ENCODE data around the gene JMY.
"Not testable (repeated sequence)": the region's sequence is repeated elsewhere in the genome, so short reads cannot be mapped to it uniquely, and the experiment has no call there.

Gene JMY

DNA sequence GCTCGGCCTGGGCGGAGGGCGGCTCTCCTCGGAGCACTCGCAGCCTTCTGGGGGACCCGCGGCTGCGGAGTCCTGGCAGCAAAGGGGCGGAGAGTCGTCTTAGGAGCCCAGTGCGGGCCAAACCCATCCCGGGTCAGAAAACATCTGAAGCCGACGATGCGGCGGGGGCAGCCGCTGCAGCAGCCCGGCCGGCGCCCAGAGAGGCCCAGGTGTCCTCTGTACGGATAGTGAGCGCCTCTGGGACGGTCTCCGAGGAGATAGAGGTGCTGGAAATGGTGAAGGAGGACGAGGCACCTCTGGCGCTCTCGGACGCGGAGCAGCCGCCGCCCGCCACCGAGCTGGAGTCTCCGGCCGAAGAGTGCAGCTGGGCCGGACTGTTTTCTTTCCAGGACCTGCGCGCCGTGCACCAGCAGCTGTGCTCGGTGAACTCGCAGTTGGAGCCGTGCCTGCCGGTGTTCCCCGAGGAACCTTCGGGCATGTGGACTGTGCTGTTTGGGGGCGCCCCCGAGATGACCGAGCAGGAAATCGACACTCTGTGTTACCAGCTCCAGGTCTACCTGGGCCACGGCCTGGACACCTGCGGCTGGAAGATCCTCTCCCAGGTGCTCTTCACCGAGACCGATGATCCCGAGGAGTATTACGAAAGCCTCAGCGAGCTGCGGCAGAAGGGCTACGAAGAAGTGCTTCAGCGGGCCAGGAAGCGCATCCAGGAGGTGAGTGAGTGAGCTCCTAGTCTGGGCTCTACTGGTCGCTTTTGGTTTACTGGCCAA lies 1.2 kb downstream of the JMY start:
- peak in 1 of 2 donors; percentile 9 for DNase-seq (ENCODE audit: low read depth in 2 of 2)

DNA sequence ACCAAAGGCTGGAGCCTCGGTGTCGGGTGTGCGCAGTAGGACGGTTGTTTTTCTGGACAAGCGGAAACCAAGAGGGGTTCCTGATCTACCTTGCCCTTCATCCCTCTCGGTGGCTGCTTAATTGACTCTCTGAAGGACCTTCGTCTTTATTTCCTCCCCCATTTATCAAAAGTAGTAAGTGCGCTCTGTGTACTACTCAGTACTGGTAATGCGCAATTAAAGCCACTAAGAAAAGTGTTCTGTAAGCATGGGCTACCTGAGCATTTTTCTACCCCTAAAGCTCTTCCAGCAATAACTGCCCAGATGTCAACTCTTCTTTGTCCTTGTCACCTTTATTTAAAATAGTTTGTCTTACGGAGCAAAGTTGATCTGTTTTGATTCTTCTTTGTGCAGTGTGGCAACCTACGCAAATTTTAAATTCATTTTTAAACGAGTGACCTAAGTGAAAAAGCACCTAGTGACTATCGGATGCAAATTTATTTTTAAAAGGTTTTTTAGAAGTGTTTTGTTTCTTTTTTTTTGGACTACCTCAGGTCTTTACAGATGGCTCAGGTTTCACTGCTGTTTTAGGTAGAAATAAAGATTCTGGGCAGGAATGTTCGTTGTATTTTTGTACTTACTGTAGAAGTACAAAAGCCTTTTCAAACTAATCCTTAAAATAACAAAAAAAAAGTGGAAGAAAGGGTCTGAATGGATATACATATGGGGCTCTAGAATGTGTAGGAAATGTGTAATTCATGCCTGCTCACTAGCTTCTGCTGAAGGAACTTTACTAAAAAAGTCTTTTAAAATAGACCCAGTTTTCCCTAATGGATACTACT lies 2.0 kb downstream of the JMY start:
- no peak for DNase-seq (ENCODE audit: low read depth in 2 of 2)

DNA sequence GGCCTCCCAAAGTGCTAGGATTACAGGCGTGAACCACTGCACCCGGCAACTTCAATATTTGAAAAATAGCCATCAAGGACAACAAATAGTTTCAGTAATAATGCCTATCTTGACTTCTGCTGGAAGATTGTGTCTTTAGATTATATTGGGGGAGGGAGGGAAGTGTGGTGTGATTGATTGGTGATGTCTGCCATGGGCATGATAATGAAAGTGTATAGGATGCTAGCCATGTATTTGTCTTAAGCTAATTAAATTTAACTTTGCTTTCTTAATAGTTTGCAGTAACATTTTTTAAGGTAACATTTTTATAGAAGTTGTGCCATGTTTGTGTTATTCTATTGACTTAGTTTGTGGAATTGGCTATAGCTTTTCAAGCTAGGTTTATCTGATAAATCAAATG lies 4.6 kb downstream of the JMY start:
- DNase-seq (ENCODE audit: low read depth in 2 of 2) = no peak

DNA sequence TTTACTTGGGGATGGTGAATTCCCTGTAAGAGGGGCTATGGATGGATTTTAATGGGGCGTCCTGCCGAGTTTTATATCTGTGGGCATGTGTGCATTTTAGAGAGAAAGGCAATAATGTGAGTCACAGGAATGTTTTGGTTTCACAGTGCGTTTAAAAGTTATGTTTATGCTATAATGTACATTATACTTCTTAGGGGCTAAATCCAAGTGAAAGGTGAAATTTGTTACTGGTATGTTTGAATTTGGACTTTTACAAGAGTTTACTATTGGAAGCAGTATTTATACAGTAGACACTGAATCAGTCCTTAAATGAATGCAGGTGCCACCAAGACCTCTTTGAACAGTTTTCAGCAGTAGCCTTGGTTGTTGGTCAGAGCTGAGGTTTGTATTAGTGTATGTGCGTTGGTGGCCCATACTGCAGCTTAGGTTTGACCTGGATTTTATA lies 5.6 kb downstream of the JMY start:
- DNase-seq (ENCODE audit: low read depth in 2 of 2) = no peak

DNA sequence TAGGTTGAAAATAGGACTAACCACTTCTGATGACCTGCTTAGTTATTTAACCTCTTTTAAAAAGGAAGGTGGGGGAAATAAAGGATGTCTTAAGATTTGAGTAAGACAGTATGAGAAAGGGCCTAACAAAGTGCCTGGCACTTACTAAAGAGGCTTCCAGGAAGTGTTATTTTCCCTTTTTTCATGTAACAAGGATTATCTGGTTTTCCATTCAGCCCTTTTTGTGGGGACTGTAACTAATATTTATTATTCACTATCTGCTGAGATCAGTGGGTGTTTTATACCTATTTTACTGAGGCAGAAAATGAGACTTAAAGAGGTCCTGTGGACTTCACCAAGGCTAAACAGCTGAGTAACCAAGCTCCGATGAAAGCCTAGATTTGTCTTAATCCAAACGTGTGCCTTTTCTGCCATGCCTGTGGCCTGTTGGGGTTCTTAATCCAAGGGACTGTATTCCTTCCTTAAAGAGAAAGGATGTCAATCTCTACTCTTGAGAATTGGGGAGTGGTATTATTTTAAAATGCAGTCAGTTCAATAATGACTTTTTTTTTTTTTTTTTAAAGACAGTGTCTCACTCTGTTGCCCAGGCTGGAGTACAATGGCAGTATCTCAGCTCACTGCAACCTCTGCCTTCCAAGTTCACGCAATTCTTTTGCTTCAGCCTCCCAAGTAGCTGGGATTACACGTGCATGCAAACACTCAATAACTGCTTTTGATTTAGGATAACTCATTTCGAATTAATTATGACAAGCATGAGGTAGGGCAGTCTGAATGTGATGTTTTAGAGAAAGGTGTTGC lies 6.5 kb downstream of the JMY start:
- no peak for DNase-seq (ENCODE audit: low read depth in 2 of 2)

DNA sequence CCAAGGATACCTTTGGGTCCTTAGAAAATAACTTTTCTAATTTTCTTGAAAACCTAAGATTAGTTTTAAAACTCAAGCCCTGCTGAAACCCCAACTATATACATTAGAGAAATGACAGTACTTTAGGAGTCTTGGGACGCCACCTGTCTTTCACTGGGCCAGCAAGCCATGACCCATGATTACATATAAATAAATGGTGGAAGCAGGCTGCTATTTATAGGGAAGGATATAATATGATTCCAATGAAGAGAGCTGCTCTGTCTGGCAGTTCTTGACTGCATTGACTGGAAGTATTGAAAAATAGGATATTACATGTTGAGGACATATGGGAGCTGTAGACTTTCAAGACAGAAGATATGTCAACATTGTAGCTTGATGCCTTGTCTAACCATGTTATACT lies 7.3 kb downstream of the JMY start:
- DNase-seq (ENCODE audit: low read depth in 2 of 2) = no peak

DNA sequence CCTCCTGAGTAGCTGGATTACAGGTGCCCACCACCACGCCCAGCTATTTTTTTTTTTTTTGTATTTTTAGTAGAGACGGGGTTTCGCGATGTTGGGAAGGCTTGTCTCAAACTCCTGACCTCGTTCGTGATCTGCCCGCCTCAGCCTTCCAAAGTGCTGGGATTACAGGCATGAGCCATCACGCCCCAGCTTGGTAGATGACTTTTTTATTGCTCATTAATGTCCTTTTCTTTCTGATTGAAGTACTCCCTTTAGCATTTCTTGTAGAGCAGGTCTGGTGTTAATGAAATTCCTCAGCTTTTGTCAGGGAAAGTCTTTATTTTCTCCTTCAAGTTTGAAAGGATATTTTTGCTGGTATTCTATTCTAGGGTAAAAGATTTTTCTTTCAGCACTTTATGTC lies 18.1 kb downstream of the JMY start:
- not testable (repeated sequence) for DNase-seq (ENCODE audit: low read depth in 2 of 2)

DNA sequence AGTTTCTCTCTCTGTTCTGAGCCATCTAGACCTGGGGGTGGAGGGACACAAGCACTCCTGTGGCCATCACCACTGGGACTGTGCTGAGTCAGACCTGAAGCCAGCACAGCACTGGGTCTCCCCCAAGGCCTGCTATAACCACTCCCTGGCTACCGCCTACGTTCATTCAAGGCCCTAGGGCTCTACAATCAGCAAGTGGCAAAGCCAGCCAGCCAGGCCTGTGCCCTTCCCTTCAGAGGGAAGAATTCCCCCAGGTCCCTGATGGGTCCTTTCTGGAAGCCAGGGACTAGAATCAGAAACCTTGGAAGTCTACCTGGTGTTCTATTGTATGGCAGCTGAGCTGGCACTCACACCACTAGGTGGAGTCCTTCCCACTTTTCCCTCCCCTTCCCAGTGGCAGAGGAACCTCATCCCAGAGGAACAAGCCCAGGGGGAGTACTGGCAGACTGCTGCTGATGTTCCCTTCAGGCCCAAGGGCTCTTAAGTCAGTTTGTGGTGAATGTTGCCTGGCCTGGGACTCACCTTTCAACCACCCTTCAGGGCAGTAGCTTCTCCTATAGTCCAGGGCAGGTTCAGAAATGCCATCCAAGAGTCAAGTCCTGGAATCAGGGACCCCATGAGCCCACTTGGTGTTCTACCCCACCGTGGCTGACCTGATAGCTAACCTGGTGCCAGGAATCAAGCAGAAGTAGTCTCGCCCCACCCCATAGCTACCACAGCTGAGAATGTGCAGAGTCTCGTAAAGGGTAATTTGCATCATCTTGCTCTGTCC lies 20.0 kb downstream of the JMY start:
- no peak for DNase-seq (ENCODE audit: low read depth in 2 of 2)

DNA sequence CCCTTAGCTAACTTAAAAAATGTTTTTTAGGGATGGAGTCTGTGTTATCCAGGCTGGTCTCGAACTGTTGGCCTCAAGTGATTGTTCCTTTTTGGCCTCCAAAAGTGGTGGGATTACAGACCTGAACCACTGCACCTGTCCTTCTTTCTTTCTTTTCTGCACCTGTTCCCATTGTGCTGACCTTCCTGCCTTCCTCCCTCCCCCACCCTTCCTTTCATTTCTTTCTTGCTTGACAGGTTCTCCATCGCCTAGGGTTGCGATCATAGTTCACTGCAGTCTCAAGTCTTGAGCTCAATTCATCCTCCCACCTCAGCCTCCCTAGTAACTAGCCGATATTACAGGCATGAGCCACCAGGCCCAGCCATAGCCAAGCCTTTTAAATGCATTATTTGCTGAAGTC lies 20.6 kb downstream of the JMY start:
- no peak for DNase-seq (ENCODE audit: low read depth in 2 of 2)

DNA sequence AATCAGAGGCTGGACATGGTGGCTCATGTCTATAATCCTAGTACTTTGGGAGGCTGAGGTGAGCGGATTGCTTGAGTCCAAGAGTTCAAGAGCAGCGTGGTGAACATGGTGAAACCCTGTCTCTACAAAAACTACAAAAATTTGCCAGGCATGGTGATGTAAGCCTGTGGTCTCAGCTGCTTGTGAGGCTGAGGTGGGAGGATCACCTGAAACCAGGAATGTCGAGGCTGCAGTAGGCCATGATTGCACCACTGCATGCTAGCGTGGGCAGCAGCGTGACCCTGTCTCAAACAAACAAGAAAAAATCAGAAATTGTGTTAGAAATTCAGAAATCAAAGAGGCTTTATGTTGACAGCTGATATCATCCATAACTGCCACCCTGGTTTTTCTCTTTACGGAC lies 21.4 kb downstream of the JMY start:
- no peak for DNase-seq (ENCODE audit: low read depth in 2 of 2)

DNA sequence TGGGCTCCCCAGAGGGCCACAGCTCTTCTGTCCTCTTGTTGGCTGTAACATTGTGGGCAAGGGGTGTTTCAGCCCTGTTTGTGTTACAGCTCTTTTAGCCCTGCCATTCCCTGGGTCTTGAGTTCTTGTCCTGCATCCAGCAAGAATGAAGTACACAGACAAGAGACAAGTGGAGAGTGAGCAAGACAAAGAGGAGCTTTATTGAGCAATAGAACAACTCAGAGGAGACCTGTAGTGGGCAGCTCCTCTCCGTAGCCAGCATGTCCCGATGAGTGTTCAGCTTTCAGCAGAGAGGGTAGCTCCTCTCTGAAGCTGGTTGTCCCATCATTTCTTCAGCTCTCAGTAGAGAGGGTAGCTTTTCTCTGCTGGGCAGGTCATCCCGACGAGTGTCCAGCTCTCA lies 22.9 kb downstream of the JMY start:
- DNase-seq (ENCODE audit: low read depth in 2 of 2) = no peak

DNA sequence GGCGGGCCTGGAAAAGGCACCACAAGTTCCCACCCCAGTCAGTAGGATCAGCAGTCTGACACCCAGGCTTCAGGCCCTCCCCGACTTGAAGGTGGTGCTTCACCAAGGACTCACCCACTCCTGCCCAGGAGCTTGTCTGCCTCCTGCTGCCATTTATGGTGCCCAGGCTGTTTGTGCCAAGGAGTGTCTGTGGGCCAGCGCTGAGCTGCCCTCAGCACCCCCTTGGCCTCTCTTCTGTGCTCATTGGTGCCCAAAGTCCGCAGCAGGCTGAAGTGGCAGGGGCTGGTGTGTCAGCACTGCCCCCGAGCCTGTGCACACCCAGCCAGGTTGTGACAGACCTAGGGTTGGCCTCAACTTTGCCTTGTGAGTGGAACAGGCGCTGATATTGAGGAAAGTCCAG lies 23.5 kb downstream of the JMY start:
- no peak for DNase-seq (ENCODE audit: low read depth in 2 of 2)

DNA sequence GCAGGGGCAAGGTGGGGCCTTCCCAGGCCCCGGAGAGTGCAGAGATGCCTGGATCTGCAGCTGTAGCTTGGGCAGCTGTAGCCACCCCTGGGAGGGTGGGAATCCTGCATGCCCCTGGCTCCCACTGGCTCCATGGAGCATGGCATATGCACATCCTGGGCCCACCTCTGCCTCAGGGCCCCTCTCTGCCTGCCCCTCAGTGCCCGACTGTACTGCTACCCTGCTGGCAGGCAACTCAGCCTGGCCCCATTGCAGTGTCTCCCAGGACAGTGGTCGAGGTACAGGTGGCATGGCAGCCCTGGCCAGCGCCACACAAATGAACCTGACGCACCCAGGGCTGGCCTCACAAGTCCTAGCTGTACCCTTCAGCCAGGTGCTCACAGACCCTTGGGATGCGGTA lies 23.9 kb downstream of the JMY start:
- DNase-seq (ENCODE audit: low read depth in 2 of 2) = no peak

DNA sequence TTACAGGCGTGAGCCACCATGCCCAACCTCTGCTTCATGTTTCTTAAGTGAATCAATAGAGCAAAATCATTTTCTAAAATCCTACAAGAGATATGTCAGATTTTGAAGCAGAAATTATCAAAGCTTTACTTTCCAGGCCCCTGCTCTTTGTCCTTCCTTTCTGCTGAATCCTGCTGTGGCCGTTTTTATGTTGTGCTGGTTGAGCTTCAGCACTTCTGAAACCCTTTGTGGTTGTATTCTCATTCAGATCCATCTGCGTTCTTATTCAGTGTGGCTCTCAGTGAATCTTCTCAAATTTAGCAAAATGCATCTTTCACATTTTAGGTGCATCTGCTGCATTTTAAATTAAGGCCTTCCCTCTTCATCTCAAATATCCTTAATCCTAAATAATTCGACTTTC lies 26.0 kb downstream of the JMY start:
- DNase-seq (ENCODE audit: low read depth in 2 of 2) = no peak

DNA sequence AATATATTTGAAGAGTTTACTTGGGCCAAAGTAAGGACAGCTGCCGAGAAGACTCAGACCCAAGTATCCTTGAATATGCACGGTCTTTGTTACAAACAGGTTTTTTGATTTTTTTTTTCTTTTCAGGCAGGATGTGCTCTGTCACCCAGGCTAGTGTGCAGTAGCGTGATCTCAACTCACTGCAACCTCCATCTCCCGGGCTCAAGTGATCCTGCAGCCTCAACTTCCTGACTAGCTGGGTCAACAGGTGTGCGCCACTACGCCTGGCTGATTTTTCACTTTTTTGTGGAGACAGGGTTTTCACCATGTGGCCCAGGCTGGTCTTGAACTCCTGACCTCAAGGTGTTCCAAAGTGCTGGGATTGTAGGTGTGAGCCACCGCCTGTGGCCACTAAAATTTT lies 27.4 kb downstream of the JMY start:
- DNase-seq (ENCODE audit: low read depth in 2 of 2) = no peak

DNA sequence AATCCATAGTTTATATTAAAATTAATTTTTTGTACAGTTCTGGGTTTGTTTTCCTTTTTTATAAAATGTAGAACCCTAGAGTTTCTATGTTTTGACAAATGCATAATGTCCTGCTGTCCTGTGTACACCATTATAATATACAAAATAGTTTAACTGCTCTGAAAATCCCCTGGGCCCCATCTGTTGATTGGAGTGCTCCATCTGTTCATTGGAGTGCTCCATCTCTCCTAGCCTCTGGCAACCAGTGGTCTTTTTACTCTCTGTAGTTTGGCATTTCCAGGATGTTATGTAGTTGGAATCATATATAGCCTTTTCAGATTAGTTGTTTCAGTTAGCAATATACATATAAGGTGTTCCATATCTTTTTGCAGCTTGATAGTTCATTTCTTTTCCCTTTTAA lies 31.2 kb downstream of the JMY start:
- no peak for DNase-seq (ENCODE audit: low read depth in 2 of 2)

DNA sequence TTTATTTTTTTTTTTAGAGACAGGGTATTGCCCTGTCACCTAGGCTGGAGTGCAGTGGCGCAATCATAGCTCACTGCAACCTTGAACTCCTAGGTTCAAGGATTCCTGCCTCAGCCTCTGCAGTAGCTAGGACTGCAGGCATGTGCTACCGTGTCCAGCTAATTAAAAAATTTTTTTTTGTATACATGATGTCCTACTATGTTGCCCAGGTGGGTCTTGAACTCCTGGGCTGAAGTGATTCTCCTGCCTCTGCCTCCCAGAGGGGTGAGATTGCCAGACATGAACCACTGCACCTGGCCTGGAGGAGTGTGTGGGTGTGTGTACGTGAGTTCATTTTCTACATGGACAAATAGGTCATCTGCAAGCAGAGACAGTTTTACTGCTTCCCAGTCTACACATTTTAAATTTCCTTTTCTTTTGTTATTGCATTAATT lies 33.8 kb downstream of the JMY start:
- DNase-seq (ENCODE audit: low read depth in 2 of 2) = no peak

DNA sequence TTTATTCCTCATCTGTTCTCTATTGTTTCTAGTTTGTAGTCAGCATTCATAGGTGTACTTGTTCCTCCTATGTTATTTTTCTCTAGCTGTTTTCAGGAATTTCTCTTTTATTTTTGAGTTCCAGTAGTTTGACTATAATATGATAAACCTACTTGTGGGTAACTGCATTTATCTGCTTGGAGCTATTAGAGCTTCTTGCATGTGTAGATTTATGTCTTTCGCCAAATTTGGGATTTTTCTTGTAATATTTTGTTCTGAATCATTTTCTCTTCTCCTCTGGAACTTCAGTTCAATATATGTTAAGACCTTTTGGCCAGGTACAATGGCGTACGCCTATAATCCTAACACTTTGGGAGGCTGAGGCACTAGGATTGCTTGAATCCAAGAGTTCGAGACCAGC lies 37.4 kb downstream of the JMY start:
- no peak for DNase-seq (ENCODE audit: low read depth in 2 of 2)

DNA sequence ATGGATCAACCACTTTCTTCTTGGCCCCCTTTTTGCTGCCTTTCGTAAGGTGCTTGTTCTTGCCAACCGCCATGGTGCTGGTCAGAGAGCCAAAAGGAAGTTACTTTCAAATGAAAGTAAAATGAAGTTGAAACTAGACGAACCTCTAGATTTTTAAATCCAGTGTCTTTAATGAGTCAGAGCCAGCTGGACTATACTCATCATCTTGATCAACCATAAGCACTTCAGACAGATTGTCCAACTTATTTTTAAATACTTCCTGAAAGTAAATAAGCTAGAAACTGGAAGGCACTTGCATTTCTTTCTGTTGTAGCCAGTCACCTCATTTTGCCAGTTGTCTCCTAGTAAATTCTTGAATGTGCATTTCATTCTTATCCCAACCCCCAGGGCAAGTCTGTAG lies 48.9 kb downstream of the JMY start:
- no peak for DNase-seq (ENCODE audit: low read depth in 2 of 2)

DNA sequence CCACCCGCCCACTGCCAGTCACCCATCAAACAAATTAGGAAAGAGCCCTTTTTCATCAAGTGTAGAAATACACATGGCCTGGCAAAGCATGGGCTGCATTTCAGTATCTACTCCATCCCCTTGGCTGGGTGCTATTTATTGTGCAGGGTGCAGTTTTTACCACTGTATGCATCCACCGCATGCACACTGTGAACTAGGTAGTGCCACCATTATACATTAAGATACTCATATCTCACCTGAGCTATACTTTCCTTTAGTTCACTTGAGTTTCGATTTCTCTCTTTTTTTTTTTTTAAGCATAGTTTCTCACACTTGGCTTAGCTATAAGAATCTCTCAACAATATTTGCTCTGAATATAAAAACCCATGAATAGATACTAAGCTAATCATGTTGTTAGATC lies 49.4 kb downstream of the JMY start:
- DNase-seq (ENCODE audit: low read depth in 2 of 2) = no peak

DNA sequence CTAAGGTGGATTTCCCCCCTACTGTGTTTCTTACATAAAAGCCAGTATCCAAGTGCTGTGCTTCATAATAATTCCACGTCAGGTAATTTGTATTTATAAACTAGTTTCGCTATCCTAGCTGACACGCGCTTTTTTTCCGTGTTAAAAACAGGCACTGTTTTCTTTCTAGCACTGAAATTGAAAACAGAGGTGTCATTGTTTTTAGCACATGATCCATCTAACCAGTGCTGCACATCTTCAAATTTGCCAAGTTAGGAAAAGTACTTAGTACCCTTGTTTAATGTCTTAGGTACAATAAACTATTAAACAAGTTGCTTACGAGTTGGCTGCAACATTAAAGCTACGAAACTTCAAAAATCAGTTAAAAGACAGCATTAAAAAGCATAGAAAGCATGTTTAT lies 49.9 kb downstream of the JMY start:
- DNase-seq (ENCODE audit: low read depth in 2 of 2) = no peak

DNA sequence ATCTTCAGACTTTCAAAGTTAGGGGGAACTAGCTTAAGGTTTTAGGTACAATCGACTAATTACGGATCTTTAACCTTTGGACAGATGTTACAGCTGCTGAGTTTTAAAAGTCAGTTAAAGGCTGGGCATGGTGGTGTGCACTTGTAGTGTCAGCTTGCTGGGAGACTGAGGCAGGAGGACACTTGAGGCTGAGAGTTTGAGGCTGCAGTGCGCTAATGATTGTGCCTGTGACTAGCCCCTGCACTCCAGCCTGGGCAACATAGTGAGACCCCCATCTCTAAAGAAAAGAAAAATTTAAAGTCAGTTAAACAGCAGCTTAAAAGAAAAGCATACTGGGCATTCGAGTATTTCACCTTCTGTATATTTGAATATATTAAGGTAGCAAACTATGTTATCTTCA lies 51.4 kb downstream of the JMY start:
- no peak for DNase-seq (ENCODE audit: low read depth in 2 of 2)

Measured in stimulated activated CD8-positive, alpha-beta memory T cell treated with anti-CD3 and anti-CD28 coated beads, Interleukin-7, amount 100 ng/mL, for 4 hours (primary cell).